GM18951 (cell line): ENCODE results near the gene THTPA.
"Not testable (repeated sequence)": the region's sequence is repeated elsewhere in the genome, so short reads cannot be mapped to it uniquely, and the experiment has no call there.

ENCODE experiments used
- POLR2A ChIP-seq: IDR thresholded peaks from 4 replicates; pipeline ENCODE4 v1.6.1; 2011; ENCODE audit warnings: mild to moderate bottlenecking; ENCODE audit not compliant: insufficient read length, insufficient read depth; ENCODE audit errors: extremely low read depth
- in situ Hi-C: fragments of 300-500 bp; cut with MboI; formaldehyde crosslinking; loops from one replicate; pipeline ENCODE4 v1.12.0; 2022; ENCODE audit warnings: low sequenced_read_pairs, mixed read lengths, inconsistent platforms; ENCODE audit not compliant: unreplicated experiment

The THTPA gene

GRCh38 chr14:23588884-23589598, 33.0 kb downstream of the THTPA start:
- in situ Hi-C loops, result no loop called here

GRCh38 chr14:23589606-23590005, 33.5 kb downstream of the THTPA start:
- in situ Hi-C loops, result no loop called here
- no peak for TF ChIP-seq POLR2A

More at GRCh38 chr14:23588884-23589598, 33.0 kb downstream of the THTPA start:
- TF ChIP-seq POLR2A, result no peak

GRCh38 chr14:23590198-23590597, 34.1 kb downstream of the THTPA start:
- TF ChIP-seq POLR2A, result no peak
- in situ Hi-C loops, result no loop called here

- in situ Hi-C loops, result not testable (repeated sequence)
These were observed 38.1 kb downstream of the THTPA start for GRCh38 chr14:23594191-23594590.

GRCh38 chr14:23600322-23600707, 44.2 kb downstream of the THTPA start:
- in situ Hi-C loops, result no loop called here
- no peak for TF ChIP-seq POLR2A

- in situ Hi-C loops, result no loop called here
These were observed 44.7 kb downstream of the THTPA start for GRCh38 chr14:23600806-23601205.

GRCh38 chr14:23601424-23601823, 45.4 kb downstream of the THTPA start:
- in situ Hi-C loops, result no loop called here
- TF ChIP-seq POLR2A, result no peak

More at GRCh38 chr14:23600806-23601205, 44.7 kb downstream of the THTPA start:
- TF ChIP-seq POLR2A, result no peak

- no peak for TF ChIP-seq POLR2A
- in situ Hi-C loops, result no loop called here
These were observed 45.7 kb downstream of the THTPA start for GRCh38 chr14:23601845-23602180.

- in situ Hi-C loops, result no loop called here
- no peak for TF ChIP-seq POLR2A
These were observed 46.4 kb downstream of the THTPA start for GRCh38 chr14:23602181-23603095.

GRCh38 chr14:23603103-23603502, 47.0 kb downstream of the THTPA start:
- TF ChIP-seq POLR2A, result no peak
- in situ Hi-C loops, result no loop called here

GRCh38 chr14:23604148-23604547, 48.1 kb downstream of the THTPA start:
- in situ Hi-C loops, result no loop called here
- TF ChIP-seq POLR2A, result no peak

- in situ Hi-C loops, result no loop called here
- no peak for TF ChIP-seq POLR2A
These were observed 48.7 kb downstream of the THTPA start for GRCh38 chr14:23604675-23605170.

GRCh38 chr14:23605931-23606585, 50.0 kb downstream of the THTPA start:
- TF ChIP-seq POLR2A, result no peak

More at GRCh38 chr14:23605931-23606585, 50.0 kb downstream of the THTPA start:
- in situ Hi-C loops, result no loop called here
